ENCODE results near the gene MYO9B.

DNA sequence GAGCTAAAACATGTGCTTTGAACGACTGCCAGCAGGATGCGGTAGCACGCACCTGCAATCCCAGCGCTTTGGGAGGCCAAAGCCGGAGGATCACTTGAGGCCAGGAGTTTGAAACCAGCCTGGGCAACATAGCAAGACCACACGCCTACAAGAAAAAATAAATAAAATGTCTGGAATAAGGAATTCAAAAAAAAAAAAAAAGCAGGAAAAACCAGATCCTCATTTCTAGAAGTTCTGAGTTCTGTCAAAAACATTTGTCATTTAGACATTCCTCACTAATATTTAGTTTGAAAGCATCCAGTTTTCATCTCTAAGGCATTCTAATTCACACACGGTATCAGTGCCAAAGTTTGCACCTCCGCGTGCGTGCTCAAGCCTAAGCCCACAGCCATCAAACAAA, 102.7 kb downstream of the MYO9B start:
- no peak for TF ChIP-seq RAD21 (conservative IDR thresholded peaks at IDR 0.05 in 1 of 2, IDR thresholded peaks at IDR 0.05 in 1 of 2)
- TF ChIP-seq USF2 (IDR thresholded peaks at IDR 0.05): no peak
- TF ChIP-seq FOSL2 (IDR thresholded peaks at IDR 0.05): no peak
- no peak for TF ChIP-seq FOSL2 (CRISPR knock-in tag; IDR thresholded peaks at IDR 0.05)
- TF ChIP-seq POLR2A (IDR thresholded peaks at IDR 0.05; ENCODE audit: low read length): no peak
- no peak for TF ChIP-seq CTCF (IDR thresholded peaks at IDR 0.05)
- TF ChIP-seq, protein P1, sequence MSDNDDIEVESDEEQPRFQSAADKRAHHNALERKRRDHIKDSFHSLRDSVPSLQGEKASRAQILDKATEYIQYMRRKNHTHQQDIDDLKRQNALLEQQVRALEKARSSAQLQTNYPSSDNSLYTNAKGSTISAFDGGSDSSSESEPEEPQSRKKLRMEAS (IDR thresholded peaks at IDR 0.05): no peak
- no peak for TF ChIP-seq E2F6 (IDR thresholded peaks at IDR 0.05; ENCODE audit: borderline replicate concordance, low read depth)
- TF ChIP-seq CBX2 (IDR thresholded peaks at IDR 0.05; ENCODE audit: borderline replicate concordance, low read depth): no peak

Measured in A549 (cell line).